ENCODE results near the gene STARD10.

- TF ChIP-seq MYC (IDR thresholded peaks at IDR 0.05; ENCODE audit: low read depth, low read length) (no peak), CTCF (IDR thresholded peaks at IDR 0.05; ENCODE audit: extremely low read depth in 1 of 2, insufficient read depth in 1 of 2, low read depth in 1 of 2, low read length in 2 of 2) (no peak), POLR2A (IDR thresholded peaks at IDR 0.05; ENCODE audit: low read depth, low read length) (no peak), JUN (IDR thresholded peaks at IDR 0.05; ENCODE audit: borderline replicate concordance, insufficient read depth, insufficient read length, low read depth) (no peak), EZH2 (IDR thresholded peaks at IDR 0.05; ENCODE audit: borderline replicate concordance, low read depth, low read length, severe bottlenecking) (no peak)
Measured at GRCh38 chr11:72816404-72816990, 22.6 kb upstream of the STARD10 start.
